ENCODE results near the gene FRMD4A.

- TF ChIP-seq CTCF (conservative IDR thresholded peaks at IDR 0.05; ENCODE audit: low read length), result no peak
- TF ChIP-seq EZH2phosphoT487 (IDR thresholded peaks at IDR 0.05; ENCODE audit: borderline replicate concordance, low read depth, low read length), result no peak
Observed at GRCh38 chr10:14077430-14077829, 253.3 kb downstream of the FRMD4A start.
